ENCODE results near the gene CD248.
"Not testable (repeated sequence)": the region's sequence is repeated elsewhere in the genome, so short reads cannot be mapped to it uniquely, and the experiment has no call there.

The CD248 gene

DNA sequence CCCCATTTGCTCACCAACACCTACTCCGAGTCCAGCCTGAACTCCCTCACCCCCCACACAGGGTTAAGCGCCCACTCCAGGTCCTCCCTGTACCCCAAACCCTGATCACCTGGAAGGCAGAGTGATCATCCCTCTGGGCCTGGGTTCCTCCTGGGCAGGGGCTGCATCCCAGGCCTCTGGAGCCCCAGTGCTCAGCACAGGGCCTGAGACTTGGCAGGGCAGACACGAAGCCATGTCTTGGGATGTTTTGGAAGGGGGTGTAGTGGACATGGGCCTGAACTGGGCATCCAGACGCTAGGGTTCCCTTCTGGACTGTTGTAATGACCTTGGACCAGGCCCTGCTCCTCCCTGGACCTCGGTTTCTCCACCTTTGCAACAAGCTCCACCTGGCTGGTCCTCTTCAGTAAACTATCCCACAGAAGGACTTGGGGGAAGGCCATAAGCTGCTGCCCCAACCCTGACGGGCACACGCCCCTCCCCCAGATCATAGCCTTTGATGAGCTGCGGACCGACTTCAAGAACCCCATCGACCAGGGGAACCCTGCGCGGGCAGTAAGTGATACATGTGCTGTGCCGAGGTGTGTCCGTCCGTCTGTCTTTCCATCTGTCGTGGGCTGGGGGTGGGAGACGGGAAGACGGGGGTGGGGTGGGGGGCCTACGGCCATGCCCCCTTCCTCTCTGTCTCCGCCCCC is 34.9 kb downstream of the CD248 start:
- Mint-ChIP-seq H3K4me3 (no peak overlapping the region), H3K27me3 (peaks cover 21% of the 10 kb centered on the region), H3K27ac (peak overlapping the region; percentile 57), H3K9me3 (no peaks in the 10 kb centered on the region), H3K4me1 (peaks cover 76% of the 10 kb centered on the region), H3K36me3 (peaks cover 9% of the 10 kb centered on the region)
- no peak for ATAC-seq

GRCh38 chr11:66281001-66281400 is 35.8 kb downstream of the CD248 start:
- Mint-ChIP-seq H3K9me3 (no peaks in the 10 kb centered on the region), H3K4me1 (peaks cover 71% of the 10 kb centered on the region), H3K27ac (peak overlapping the region; percentile 33), H3K27me3 (peaks cover 21% of the 10 kb centered on the region), H3K4me3 (no peak overlapping the region), H3K36me3 (peaks cover 18% of the 10 kb centered on the region)
- ATAC-seq, result no peak

DNA sequence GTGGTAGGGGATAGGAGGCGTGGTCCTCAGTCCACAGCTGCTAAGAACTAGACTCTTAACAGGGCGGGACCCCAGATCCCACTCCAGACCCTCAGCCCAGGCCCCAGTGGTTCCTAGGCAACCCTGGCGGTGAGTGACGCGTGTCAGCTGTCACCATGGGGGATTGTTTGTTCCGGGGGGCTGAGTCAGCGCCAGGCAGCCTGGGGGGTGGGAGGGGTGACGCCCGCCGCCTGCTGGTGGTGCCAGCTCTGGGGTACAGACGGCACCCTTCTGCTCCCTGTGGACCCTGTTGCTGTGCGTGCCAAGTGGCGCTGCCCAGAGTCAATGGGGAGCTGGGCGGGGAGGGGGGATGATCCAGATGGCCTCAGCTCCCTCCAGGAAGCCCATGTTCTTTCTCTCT is 36.4 kb downstream of the CD248 start:
- ATAC-seq, result no peak
- H3K27me3 Mint-ChIP-seq, result peaks cover 21% of the 10 kb centered on the region
- peaks cover 67% of the 10 kb centered on the region for H3K4me1 Mint-ChIP-seq
- H3K4me3 Mint-ChIP-seq, result no peak overlapping the region
- peaks cover 24% of the 10 kb centered on the region for H3K36me3 Mint-ChIP-seq
- no peaks in the 10 kb centered on the region for H3K9me3 Mint-ChIP-seq
- peak overlapping the region; percentile 33 for H3K27ac Mint-ChIP-seq

GRCh38 chr11:66279092-66279734 is 37.6 kb downstream of the CD248 start:
- Mint-ChIP-seq H3K4me3 (peak overlapping the region; percentile 62), H3K27me3 (peaks cover 21% of the 10 kb centered on the region), H3K4me1 (peaks cover 60% of the 10 kb centered on the region), H3K36me3 (peaks cover 31% of the 10 kb centered on the region), H3K27ac (peak overlapping the region; percentile 42), H3K9me3 (no peaks in the 10 kb centered on the region)
- ATAC-seq, result no peak

GRCh38 chr11:66278363-66279091 is 38.3 kb downstream of the CD248 start:
- peak overlapping the region; percentile 62 for H3K4me3 Mint-ChIP-seq
- peak overlapping the region; percentile 42 for H3K27ac Mint-ChIP-seq
- H3K4me1 Mint-ChIP-seq, result peaks cover 57% of the 10 kb centered on the region
- ATAC-seq, result no peak
- peaks cover 37% of the 10 kb centered on the region for H3K36me3 Mint-ChIP-seq
- no peaks in the 10 kb centered on the region for H3K9me3 Mint-ChIP-seq
- H3K27me3 Mint-ChIP-seq, result peaks cover 21% of the 10 kb centered on the region

GRCh38 chr11:66277471-66278362 is 39.1 kb downstream of the CD248 start, which contains the start of gene CNIH2:
Gene CNIH2 (plus strand): TSS chr11:66278175. CDS start chr11:66278457, 282 bp downstream.
- Mint-ChIP-seq H3K36me3 (peaks cover 44% of the 10 kb centered on the region), H3K4me1 (peaks cover 52% of the 10 kb centered on the region), H3K4me3 (peak within 1 kb of the TSS; percentile 62), H3K27me3 (peaks cover 21% of the 10 kb centered on the region), H3K9me3 (no peaks in the 10 kb centered on the region), H3K27ac (peak within 1 kb of the TSS; percentile 42)
- ATAC-seq, result peak; percentile 54

DNA sequence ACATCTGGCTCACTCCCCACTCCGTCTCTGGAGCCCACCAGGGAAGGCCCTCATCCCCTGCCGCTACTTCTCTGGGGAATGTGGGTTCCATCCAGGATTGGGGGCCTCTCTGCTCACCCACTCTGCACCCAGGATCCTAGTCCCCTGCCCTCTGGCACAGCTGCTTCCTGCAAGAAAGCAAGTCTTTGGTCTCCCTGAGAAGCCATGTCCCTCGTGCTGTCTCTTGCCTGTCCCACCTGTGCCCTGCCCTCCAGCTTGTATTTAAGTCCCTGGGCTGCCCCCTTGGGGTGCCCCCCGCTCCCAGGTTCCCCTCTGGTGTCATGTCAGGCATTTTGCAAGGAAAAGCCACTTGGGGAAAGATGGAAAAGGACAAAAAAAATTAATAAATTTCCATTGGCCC is 39.8 kb downstream of the CD248 start:
- not testable (repeated sequence) for ATAC-seq, H3K4me3 Mint-ChIP-seq, H3K9me3 Mint-ChIP-seq, H3K27ac Mint-ChIP-seq
- Mint-ChIP-seq H3K4me1 (peaks cover 46% of the 10 kb centered on the region), H3K36me3 (peaks cover 48% of the 10 kb centered on the region), H3K27me3 (peaks cover 21% of the 10 kb centered on the region)

DNA sequence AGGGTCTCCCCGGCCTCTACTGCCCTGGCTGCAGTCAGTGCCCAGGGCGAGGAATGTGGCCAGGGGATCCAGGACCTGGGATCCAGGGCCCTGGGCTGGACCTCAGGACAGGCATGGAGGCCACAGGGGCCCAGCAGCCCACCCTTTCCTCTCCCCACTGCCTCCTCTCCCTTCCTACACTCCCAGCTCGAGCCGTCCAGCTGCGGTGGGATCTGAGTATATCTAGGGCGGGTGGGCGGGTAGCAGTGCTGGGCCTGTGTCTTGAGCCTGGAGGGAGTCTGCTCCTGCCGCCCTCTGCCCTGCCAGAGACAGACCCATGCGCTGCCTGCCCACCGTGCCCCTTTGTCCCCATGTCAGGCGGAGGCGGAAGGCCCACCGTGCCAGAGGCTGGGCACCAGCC is 40.2 kb downstream of the CD248 start:
- Mint-ChIP-seq H3K27me3 (peaks cover 21% of the 10 kb centered on the region), H3K4me1 (peaks cover 41% of the 10 kb centered on the region), H3K36me3 (peaks cover 52% of the 10 kb centered on the region)
- not testable (repeated sequence) for ATAC-seq, H3K9me3 Mint-ChIP-seq, H3K4me3 Mint-ChIP-seq, H3K27ac Mint-ChIP-seq

DNA sequence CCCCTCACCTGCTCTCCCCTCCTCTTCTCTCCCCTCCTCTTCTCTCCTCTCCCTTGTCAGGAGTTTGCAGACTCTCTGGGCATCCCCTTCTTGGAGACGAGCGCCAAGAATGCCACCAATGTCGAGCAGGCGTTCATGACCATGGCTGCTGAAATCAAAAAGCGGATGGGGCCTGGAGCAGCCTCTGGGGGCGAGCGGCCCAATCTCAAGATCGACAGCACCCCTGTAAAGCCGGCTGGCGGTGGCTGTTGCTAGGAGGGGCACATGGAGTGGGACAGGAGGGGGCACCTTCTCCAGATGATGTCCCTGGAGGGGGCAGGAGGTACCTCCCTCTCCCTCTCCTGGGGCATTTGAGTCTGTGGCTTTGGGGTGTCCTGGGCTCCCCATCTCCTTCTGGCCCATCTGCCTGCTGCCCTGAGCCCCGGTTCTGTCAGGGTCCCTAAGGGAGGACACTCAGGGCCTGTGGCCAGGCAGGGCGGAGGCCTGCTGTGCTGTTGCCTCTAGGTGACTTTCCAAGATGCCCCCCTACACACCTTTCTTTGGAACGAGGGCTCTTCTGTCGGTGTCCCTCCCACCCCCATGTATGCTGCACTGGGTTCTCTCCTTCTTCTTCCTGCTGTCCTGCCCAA is 40.7 kb downstream of the CD248 start:
- H3K27ac Mint-ChIP-seq, result no peak overlapping the region
- H3K4me3 Mint-ChIP-seq, result no peak overlapping the region
- H3K27me3 Mint-ChIP-seq, result peaks cover 20% of the 10 kb centered on the region
- no peaks in the 10 kb centered on the region for H3K9me3 Mint-ChIP-seq
- no peak for ATAC-seq
- H3K4me1 Mint-ChIP-seq, result peaks cover 36% of the 10 kb centered on the region
- H3K36me3 Mint-ChIP-seq, result peaks cover 52% of the 10 kb centered on the region

DNA sequence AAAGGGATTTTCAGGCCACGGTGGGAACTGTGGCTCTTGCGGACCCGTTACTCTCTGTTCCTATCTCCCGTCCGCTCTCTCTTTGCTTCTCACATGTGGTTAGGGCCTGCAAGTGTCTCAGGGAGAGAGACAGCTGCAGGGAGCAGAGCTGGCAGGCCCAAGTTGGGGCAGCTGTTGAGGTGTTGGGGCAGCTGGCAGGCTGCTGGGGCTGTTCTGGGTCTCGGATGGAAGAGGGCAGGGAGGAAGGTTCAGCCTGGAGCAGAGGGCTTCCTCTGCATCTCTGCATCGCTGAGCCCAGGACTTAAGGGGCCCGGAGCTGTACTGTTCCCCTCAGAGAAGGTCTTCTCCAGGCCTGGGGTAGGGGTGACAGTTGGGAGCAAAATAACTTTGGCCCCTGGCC is 41.4 kb downstream of the CD248 start:
- H3K9me3 Mint-ChIP-seq, result no peaks in the 10 kb centered on the region
- no peak overlapping the region for H3K27ac Mint-ChIP-seq
- no peak overlapping the region for H3K4me3 Mint-ChIP-seq
- peaks cover 56% of the 10 kb centered on the region for H3K36me3 Mint-ChIP-seq
- H3K4me1 Mint-ChIP-seq, result peaks cover 37% of the 10 kb centered on the region
- no peak for ATAC-seq
- H3K27me3 Mint-ChIP-seq, result peaks cover 14% of the 10 kb centered on the region

DNA sequence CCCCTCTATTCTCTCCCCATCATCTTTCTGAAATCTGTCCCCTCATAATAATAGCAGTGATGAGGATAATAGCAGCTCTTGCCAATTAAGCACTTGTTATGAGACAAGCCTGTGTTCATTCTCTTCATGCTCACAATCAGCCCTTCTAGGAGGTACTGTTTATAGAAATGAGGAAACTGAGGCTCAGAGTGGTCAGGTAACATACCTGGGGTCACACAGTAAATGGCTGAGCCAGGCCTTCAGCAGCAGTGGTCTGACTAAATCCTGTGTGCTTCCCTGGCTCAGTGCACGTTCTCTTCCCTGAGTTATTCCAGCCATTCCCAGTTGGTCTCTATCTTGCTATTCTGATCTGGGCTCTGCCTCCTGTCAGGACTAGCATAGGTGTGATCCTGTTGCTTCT is 42.6 kb downstream of the CD248 start:
- no peak for ATAC-seq
- peaks cover 56% of the 10 kb centered on the region for H3K36me3 Mint-ChIP-seq
- peaks cover 5% of the 10 kb centered on the region for H3K27me3 Mint-ChIP-seq
- no peaks in the 10 kb centered on the region for H3K9me3 Mint-ChIP-seq
- no peak overlapping the region for H3K4me3 Mint-ChIP-seq
- no peak overlapping the region for H3K27ac Mint-ChIP-seq
- peaks cover 39% of the 10 kb centered on the region for H3K4me1 Mint-ChIP-seq

DNA sequence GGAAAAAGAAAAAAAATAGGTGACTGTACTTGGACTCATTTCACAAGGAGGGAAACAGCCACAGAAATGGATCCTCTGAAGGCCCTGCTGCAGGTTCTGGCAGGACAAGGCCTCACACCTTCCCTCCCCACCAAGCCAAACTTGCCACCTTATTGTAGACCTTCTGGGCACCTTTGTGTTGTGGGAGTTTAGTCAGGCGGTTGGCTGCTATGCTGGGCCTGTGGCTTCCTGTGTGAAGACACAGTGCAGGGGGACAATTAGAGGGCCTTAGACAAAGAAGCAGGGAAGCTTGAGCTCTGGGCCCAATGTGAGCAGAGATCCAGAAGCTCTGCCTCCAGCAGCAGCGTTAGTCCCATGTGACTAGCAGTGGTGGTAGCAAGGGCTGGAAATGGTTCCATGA is 44.2 kb downstream of the CD248 start:
- H3K4me1 Mint-ChIP-seq, result peaks cover 38% of the 10 kb centered on the region
- no peaks in the 10 kb centered on the region for H3K9me3 Mint-ChIP-seq
- H3K36me3 Mint-ChIP-seq, result peaks cover 56% of the 10 kb centered on the region
- no peak overlapping the region for H3K27ac Mint-ChIP-seq
- H3K4me3 Mint-ChIP-seq, result no peak overlapping the region
- ATAC-seq, result no peak
- H3K27me3 Mint-ChIP-seq, result no peaks in the 10 kb centered on the region

GRCh38 chr11:66271816-66272215 is 45.0 kb downstream of the CD248 start:
- no peak overlapping the region for H3K4me3 Mint-ChIP-seq
- ATAC-seq, result no peak

More at GRCh38 chr11:66271816-66272215, 45.0 kb downstream of the CD248 start:
- Mint-ChIP-seq H3K9me3 (no peaks in the 10 kb centered on the region), H3K36me3 (peaks cover 59% of the 10 kb centered on the region), H3K27ac (no peak overlapping the region), H3K4me1 (peaks cover 38% of the 10 kb centered on the region), H3K27me3 (no peaks in the 10 kb centered on the region)
